HK-2 (cell line): ENCODE results near the gene ZNF805.
"Not testable (repeated sequence)": the region's sequence is repeated elsewhere in the genome, so short reads cannot be mapped to it uniquely, and the experiment has no call there.

Experiments used
- DNase-seq: peaks from one replicate; pipeline ENCODE4 v3.0.0-alpha.2; 2018; ENCODE audit not compliant: unreplicated experiment

Gene ZNF805

DNA sequence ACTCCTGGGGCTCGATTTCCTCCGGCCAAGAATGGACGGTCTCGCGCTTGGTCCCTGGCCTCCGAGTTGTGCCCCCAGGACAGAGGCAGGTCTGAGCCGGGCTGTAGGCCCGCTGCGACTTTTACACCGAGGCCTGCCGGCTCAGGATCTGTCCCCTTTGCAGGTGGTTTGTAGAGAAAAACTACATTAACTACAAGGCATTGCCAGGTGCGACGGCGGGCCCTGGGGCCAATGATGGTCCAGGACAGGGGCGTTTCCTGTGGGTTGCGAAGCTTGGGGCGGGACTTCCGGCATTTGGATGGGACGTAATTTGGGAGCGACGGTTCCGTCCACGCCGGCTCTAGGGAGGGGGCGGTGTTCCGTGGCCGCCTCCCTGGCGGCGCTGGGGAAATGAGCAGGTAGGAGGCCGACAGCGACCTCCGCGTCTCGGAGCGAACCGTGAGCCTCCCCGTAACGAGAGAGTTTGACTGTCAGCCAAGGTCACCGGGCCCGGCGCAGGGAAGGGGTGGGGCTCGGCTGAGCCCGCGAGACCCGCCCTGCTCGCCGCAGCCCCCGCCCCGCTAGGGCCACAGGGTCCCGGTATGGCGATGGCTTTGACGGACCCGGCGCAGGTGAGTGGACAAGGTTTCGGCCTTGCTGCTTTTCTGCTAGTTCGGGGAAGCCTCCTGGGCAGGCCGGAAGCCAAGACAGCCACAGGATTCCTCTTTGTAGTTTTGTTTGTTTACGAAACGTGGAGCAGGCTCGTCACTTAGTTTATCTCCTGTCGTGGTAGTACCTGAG lies at the start of gene ZNF805:
Gene ZNF805 (plus strand): TSS at position 322 of the 780 bp plus-strand sequence. CDS start 260 bp downstream, at position 582.
- DNase-seq, result peak; percentile 96

- DNase-seq, result peak; percentile 92
Measured at GRCh38 chr19:57191141-57192076, 49.0 kb upstream of the ZNF805 start, which contains the start of gene ZNF264. Gene ZNF264 (plus strand): TSS chr19:57191500. CDS start chr19:57191914, 414 bp downstream.

- no peak for DNase-seq
Measured at GRCh38 chr19:57192077-57192420, 48.4 kb upstream of the ZNF805 start.

DNA sequence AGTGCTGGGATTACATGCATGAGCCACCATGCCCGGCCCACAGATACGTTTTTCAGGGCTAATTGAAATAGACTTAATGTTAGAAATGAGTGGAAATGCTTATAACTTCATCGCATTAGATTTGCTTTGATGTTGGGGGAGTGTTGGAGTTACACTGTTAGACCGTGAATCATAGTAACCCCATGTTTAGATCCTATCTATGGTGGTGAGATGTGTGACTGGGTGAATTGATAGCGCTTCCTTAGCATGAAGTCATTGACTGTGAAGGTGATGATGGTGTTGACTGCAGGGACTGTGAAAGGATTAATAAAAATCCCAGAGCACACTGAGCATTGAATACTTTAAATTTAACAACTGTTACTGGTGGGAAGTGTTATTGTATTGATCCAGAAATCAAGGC lies 47.4 kb upstream of the ZNF805 start:
- no peak for DNase-seq

GRCh38 chr19:57197874-57198273 lies 42.6 kb upstream of the ZNF805 start:
- DNase-seq, result not testable (repeated sequence)

GRCh38 chr19:57202160-57202559 lies 38.3 kb upstream of the ZNF805 start:
- DNase-seq, result no peak

DNA sequence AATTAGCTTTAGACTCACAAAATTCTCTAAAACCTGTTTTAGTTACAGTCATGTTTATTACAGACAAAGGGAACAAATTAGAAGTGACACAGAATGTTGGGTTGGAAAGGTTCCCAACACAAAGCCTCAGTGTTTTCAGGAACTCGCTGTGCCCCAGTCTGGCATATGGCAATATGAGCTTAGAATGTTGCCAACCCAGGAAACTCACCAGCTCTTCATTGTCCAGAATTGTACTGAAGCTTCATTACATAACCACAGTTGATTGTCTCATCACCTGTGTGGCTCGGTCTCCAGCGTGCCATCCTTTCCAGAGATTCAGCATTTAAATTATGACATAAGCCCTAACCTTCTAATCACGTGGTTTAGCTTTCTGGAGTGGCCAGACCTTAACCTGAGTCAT lies 30.1 kb upstream of the ZNF805 start:
- no peak for DNase-seq

- no peak for DNase-seq
Measured at GRCh38 chr19:57212109-57212508, 28.3 kb upstream of the ZNF805 start.

DNA sequence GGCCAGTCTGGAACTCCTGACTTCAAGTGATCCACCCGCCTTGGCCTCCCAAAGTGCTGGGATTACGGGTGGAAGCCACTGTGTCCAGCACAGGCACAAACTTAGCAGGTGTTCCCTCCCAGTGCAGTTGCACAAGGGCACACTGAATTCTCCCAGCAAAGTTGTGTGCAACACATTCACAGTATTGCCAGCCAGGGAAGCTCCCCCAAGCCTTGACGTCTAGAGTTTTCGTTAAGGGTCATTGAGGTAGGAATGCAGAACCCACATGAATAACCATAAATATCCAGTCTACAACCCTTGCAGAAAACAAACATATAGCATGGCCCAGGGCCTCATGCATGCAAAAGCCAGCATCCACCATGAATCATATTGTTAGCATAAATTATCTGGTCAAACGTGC lies 12.9 kb upstream of the ZNF805 start:
- no peak for DNase-seq

GRCh38 chr19:57231686-57232085 lies 8.7 kb upstream of the ZNF805 start:
- no peak for DNase-seq

GRCh38 chr19:57233207-57233606 lies 7.2 kb upstream of the ZNF805 start:
- no peak for DNase-seq

GRCh38 chr19:57239982-57240310 lies 486 bp upstream of the ZNF805 start:
- no peak for DNase-seq

DNA sequence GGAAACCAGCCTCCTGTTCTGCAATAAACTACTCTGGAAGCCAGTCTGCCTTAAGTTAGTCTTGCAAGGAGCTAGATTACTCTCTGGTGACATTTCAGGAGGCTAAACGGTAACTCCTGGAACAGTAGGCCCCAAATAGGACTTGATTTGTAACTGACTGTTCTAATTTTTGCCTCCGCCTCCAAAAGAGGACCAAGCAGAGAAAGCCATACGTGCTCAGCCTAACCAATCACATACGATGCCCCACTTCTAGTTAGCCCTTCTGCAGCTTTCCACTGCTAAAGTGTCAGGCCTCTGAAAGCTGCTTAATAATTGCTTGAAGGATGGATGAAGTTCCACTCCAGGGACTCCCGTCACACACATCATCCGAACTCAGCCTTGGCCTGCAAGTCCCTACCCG lies 744 bp downstream of the ZNF805 start:
- peak; percentile 11 for DNase-seq

- no peak for DNase-seq
Measured at GRCh38 chr19:57242821-57243220, 2.4 kb downstream of the ZNF805 start.

- no peak for DNase-seq
Measured at GRCh38 chr19:57244513-57244912, 4.1 kb downstream of the ZNF805 start.

GRCh38 chr19:57245066-57245465 lies 4.6 kb downstream of the ZNF805 start:
- no peak for DNase-seq

DNA sequence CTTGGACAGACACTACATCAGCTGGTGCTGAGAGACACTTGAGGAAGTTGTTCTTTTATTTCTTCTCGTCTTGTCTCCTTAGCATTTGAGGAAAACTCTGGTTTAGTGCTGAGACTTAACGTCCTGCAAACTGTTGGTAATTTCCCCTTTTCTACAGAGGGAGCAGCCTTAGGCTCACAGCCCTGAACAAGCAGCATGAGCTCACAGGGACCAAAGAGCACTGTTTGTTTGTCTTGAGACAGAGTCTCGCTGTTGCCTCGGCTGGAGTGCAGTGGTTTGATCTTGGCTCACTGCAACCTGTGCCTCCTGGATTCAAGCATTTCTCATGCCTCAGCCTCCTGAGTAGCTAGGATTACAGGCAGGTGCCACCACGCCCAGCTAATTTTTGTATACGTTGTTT lies 5.5 kb downstream of the ZNF805 start:
- no peak for DNase-seq

GRCh38 chr19:57248646-57249045 lies 8.2 kb downstream of the ZNF805 start:
- no peak for DNase-seq

DNA sequence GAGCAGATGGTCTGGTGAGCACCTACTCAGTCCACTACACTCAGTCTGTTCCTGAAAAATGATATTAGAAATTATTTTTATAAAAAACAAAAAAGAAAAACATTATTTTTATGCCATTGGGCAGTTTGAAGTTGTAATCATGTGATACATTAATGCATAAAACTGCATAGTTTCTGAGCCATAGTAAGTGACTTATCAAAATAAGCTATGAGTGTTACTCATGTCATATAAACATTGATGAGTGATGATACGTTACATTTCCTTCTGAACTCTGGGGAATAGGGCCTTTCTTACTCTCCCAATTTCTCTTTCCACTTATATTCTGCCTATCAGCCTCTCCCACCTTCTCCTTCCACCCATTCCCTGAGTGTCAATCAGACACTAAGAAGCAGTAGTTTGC lies 8.9 kb downstream of the ZNF805 start:
- no peak for DNase-seq

GRCh38 chr19:57253767-57254166 lies 13.3 kb downstream of the ZNF805 start:
- peak; percentile 20 for DNase-seq

GRCh38 chr19:57262044-57262443 lies 21.6 kb downstream of the ZNF805 start:
- DNase-seq, result no peak

DNA sequence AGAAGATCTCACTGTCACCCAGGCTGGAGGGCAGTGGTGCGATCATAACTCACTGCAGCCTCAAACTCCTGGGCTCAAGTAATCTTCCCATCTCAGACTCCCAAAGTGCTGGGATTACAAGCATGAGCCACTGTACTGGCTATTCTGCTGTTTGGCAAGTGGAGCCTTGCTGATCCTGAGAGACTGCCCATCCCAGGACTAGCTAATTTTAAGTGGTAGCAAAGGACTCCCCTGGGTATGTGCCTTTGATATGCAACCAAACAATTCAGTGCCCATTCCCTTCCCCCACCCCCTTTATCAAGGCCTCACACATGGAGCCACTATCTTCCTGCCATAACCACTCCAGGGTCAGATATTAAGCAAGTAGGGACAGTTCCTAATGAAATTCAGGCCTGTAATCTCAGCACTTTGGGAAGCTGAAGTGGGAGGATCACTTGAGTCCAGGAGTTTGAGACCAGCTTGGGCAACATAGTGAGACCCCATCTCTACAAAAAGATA lies 22.9 kb downstream of the ZNF805 start:
- no peak for DNase-seq

GRCh38 chr19:57267291-57267690 lies 26.9 kb downstream of the ZNF805 start:
- no peak for DNase-seq
